SK-N-SH treated with all-trans-retinoic acid at 6 μM for 48 hours (cell line): ENCODE data around the gene UROD.

ENCODE experiments used
- ATAC-seq: fragments of 200-7000 bp; cut with Tn5 transposase; 3 replicates; pipeline ENCODE4 v1.9.1; 2020; ENCODE audit warnings: mild to moderate bottlenecking, moderate library complexity
- ARNTL ChIP-seq: fragments of 450-650 bp; formaldehyde crosslinking; IDR thresholded peaks from 2 replicates; pipeline ENCODE4 v1.5.0; 2020; ENCODE audit warnings: low read depth, mild to moderate bottlenecking, moderate library complexity, borderline replicate concordance
- CSDC2 ChIP-seq: fragments of 250-450 bp; sonication (Bioruptor Pico); IDR thresholded peaks from 2 replicates; pipeline ENCODE4 v1.5.0; 2020; ENCODE audit warnings: mild to moderate bottlenecking, moderate library complexity
- ESRRG ChIP-seq: fragments of 250-450 bp; sonication (Bioruptor Pico); IDR thresholded peaks from 2 replicates; pipeline ENCODE4 v1.6.1; 2021; ENCODE audit warnings: mild to moderate bottlenecking
- GLIS3 ChIP-seq: fragments of 250-450 bp; sonication (Bioruptor Pico); IDR thresholded peaks from 2 replicates; pipeline ENCODE4 v1.5.0; 2020; ENCODE audit warnings: mild to moderate bottlenecking, moderate library complexity
- ISL1 ChIP-seq: fragments of 250-450 bp; sonication (Bioruptor Pico); IDR thresholded peaks from 2 replicates; pipeline ENCODE4 v2.1.2; 2022; ENCODE audit warnings: mild to moderate bottlenecking, moderate library complexity
- OSR1 ChIP-seq: fragments of 250-450 bp; sonication (Bioruptor Pico); IDR thresholded peaks from 2 replicates; pipeline ENCODE4 v1.8.0; 2022; ENCODE audit warnings: moderate library complexity, mild to moderate bottlenecking, inconsistent platforms
- PPARA ChIP-seq: fragments of 250-450 bp; sonication (Bioruptor Pico); IDR thresholded peaks from 2 replicates; pipeline ENCODE4 v1.5.0; 2020; ENCODE audit warnings: mild to moderate bottlenecking, borderline replicate concordance
- RARB ChIP-seq: fragments of 250-450 bp; sonication (Bioruptor Pico); IDR thresholded peaks from 2 replicates; pipeline ENCODE4 v1.8.0; 2021; ENCODE audit warnings: mild to moderate bottlenecking, moderate library complexity
- SNAI2 ChIP-seq: fragments of 250-450 bp; sonication (Bioruptor Pico); IDR thresholded peaks from 2 replicates; pipeline ENCODE4 v1.5.0; 2020; ENCODE audit warnings: mild to moderate bottlenecking, moderate library complexity
- TCF4 ChIP-seq: fragments of 250-450 bp; sonication (Bioruptor Pico); IDR thresholded peaks from 2 replicates; pipeline ENCODE4 v1.8.0; 2021; ENCODE audit warnings: mild to moderate bottlenecking, moderate library complexity, borderline replicate concordance
- TOX ChIP-seq: fragments of 250-450 bp; sonication (Bioruptor Pico); IDR thresholded peaks from 2 replicates; pipeline ENCODE4 v1.8.0; 2021; ENCODE audit warnings: mild to moderate bottlenecking, moderate library complexity, borderline replicate concordance
- ZC3H10 ChIP-seq: fragments of 250-450 bp; sonication (Bioruptor Pico); IDR thresholded peaks from 2 replicates; pipeline ENCODE4 v1.5.1; 2021; ENCODE audit warnings: mild to moderate bottlenecking, moderate library complexity
- ZFP3 ChIP-seq: fragments of 250-450 bp; sonication (Bioruptor Pico); IDR thresholded peaks from 2 replicates; pipeline ENCODE4 v1.5.0; 2020; ENCODE audit warnings: mild to moderate bottlenecking, moderate library complexity
- ZFP30 ChIP-seq: fragments of 450-650 bp; formaldehyde crosslinking; IDR thresholded peaks from 2 replicates; pipeline ENCODE4 v1.5.0; 2022; ENCODE audit warnings: mild to moderate bottlenecking, moderate library complexity
- ZNF70 ChIP-seq: fragments of 450-650 bp; formaldehyde crosslinking; IDR thresholded peaks from 2 replicates; pipeline ENCODE4 v1.5.0; 2020; ENCODE audit warnings: mild to moderate bottlenecking, moderate library complexity
- ZNF8 ChIP-seq: fragments of 450-650 bp; formaldehyde crosslinking; IDR thresholded peaks from 2 replicates; pipeline ENCODE4 v1.5.0; 2020; ENCODE audit warnings: mild to moderate bottlenecking, moderate library complexity
- TF ChIP-seq, protein P1 (sequence below): fragments of 250-450 bp; sonication (Bioruptor Pico); IDR thresholded peaks from 2 replicates; pipeline ENCODE4 v1.5.1; 2021; ENCODE audit warnings: mild to moderate bottlenecking, moderate library complexity
- TF ChIP-seq, protein P2 (sequence below): fragments of 250-450 bp; sonication (Bioruptor Pico); IDR thresholded peaks from 2 replicates; pipeline ENCODE4 v1.5.0; 2020; ENCODE audit warnings: mild to moderate bottlenecking, moderate library complexity
- TF ChIP-seq, protein P3 (sequence below): fragments of 250-450 bp; sonication (Bioruptor Pico); IDR thresholded peaks from 2 replicates; pipeline ENCODE4 v1.5.1; 2020; ENCODE audit warnings: low read depth, mild to moderate bottlenecking, moderate library complexity

UROD gene

DNA sequence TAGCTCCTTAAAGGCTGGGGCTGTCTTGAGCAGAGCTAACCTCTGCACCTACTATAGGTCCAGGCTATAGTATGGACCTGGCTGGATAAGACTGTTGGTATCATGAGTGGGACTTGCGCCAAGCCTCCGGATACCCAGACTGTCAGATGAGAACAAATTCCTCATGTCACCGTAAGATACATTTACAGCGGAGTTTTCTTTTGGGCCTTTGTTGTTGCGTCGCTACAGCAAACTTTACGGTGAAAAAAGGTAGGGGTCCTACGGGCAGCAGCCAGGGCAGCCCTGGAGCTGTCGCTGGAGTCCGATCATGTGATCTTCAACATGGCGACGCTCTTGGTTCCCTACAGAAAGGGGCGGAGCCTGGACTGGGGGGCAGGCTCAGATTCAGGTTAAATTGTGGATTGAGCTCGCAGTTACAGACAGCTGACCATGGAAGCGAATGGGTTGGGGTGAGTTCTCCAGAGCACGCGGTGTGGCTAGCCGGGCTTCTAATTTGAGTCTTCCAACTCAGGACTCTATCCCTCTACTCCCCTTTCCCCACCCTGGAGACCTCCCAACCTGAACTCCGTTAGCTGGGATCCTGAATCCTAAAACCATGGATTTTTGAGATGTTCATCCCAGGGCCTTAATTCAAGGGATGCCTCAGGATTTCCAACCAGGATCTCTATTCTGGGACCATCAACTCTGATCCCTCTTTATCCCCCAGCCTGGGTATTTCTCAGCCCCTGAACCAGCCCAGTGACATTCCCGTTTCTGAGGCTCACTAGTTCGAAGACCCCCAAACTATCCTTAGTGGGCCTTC lies at the start of gene UROD:
UROD (plus strand) TSS at position 418 of the 802 bp plus-strand sequence; CDS start at position 430, 12 bp downstream.
- TF ChIP-seq, protein P1, sequence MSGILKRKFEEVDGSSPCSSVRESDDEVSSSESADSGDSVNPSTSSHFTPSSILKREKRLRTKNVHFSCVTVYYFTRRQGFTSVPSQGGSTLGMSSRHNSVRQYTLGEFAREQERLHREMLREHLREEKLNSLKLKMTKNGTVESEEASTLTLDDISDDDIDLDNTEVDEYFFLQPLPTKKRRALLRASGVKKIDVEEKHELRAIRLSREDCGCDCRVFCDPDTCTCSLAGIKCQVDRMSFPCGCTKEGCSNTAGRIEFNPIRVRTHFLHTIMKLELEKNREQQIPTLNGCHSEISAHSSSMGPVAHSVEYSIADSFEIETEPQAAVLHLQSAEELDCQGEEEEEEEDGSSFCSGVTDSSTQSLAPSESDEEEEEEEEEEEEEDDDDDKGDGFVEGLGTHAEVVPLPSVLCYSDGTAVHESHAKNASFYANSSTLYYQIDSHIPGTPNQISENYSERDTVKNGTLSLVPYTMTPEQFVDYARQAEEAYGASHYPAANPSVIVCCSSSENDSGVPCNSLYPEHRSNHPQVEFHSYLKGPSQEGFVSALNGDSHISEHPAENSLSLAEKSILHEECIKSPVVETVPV (CRISPR knock-in tag) = no peak
- TF ChIP-seq, protein P2, sequence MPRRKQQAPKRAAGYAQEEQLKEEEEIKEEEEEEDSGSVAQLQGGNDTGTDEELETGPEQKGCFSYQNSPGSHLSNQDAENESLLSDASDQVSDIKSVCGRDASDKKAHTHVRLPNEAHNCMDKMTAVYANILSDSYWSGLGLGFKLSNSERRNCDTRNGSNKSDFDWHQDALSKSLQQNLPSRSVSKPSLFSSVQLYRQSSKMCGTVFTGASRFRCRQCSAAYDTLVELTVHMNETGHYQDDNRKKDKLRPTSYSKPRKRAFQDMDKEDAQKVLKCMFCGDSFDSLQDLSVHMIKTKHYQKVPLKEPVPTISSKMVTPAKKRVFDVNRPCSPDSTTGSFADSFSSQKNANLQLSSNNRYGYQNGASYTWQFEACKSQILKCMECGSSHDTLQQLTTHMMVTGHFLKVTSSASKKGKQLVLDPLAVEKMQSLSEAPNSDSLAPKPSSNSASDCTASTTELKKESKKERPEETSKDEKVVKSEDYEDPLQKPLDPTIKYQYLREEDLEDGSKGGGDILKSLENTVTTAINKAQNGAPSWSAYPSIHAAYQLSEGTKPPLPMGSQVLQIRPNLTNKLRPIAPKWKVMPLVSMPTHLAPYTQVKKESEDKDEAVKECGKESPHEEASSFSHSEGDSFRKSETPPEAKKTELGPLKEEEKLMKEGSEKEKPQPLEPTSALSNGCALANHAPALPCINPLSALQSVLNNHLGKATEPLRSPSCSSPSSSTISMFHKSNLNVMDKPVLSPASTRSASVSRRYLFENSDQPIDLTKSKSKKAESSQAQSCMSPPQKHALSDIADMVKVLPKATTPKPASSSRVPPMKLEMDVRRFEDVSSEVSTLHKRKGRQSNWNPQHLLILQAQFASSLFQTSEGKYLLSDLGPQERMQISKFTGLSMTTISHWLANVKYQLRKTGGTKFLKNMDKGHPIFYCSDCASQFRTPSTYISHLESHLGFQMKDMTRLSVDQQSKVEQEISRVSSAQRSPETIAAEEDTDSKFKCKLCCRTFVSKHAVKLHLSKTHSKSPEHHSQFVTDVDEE (CRISPR knock-in tag) = no peak

DNA sequence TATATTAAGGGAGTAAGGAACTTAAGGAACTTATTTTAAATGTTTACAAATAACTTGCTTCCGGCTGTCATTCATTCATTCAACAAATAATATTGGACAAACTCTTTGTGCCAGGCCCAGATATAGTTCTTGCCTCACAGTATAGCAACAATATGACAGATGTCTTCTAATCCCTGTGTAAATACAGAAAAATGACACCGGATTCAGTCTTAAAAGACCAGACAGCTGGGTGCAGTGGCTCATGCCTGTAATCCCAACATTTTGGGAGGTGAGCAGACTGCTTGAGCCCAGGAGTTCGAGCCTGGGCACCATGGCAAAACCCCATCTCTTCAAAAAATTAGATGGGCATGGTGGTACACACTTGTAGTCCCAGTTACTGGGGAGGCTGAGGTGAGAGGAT lies 49.3 kb upstream of the UROD start:
- no peak for TF ChIP-seq TOX (CRISPR knock-in tag)
- TF ChIP-seq ARNTL = no peak
- no peak for TF ChIP-seq ZNF70 (CRISPR knock-in tag)
- TF ChIP-seq, all 23 proteins: peak for 0
- ATAC-seq = no peak

More for the DNA sequence above, at the start of gene UROD:
- ATAC-seq = peak; percentile 85

DNA sequence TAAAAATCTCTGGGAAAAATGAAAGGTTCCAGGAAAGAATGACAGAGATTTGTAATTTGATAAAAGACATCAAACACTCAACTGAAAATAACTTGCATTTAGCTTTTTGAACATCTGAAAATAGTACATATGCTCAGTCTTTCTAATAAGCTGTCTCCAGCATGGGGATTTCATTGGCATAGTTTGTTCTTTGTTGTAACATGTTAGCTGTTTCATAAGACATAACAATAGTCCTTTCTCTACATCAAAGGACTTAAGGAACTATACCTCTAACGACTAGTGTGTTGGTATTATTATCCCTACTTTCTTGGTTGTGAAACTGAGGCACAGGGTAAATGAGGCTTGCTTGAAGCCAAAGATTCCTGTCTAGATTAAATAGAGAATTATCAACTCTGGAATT lies 47.7 kb upstream of the UROD start:
- no peak for ATAC-seq
- TF ChIP-seq ZNF70 (CRISPR knock-in tag) = no peak
- no peak for TF ChIP-seq ARNTL
- no peak for TF ChIP-seq SNAI2
- TF ChIP-seq, protein P3, sequence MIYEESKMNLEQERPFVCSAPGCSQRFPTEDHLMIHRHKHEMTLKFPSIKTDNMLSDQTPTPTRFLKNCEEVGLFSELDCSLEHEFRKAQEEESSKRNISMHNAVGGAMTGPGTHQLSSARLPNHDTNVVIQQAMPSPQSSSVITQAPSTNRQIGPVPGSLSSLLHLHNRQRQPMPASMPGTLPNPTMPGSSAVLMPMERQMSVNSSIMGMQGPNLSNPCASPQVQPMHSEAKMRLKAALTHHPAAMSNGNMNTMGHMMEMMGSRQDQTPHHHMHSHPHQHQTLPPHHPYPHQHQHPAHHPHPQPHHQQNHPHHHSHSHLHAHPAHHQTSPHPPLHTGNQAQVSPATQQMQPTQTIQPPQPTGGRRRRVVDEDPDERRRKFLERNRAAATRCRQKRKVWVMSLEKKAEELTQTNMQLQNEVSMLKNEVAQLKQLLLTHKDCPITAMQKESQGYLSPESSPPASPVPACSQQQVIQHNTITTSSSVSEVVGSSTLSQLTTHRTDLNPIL (CRISPR knock-in tag) = no peak
- no peak for TF ChIP-seq TCF4
- TF ChIP-seq, protein P2 (CRISPR knock-in tag) = no peak
- no peak for TF ChIP-seq ZFP3 (CRISPR knock-in tag)
- TF ChIP-seq ZNF8 (CRISPR knock-in tag) = no peak
- TF ChIP-seq RARB (CRISPR knock-in tag) = no peak
- TF ChIP-seq PPARA (CRISPR knock-in tag) = no peak
- TF ChIP-seq CSDC2 (CRISPR knock-in tag) = no peak
- no peak for TF ChIP-seq GLIS3 (CRISPR knock-in tag)
- TF ChIP-seq ZFP30 = no peak
- no peak for TF ChIP-seq OSR1

DNA sequence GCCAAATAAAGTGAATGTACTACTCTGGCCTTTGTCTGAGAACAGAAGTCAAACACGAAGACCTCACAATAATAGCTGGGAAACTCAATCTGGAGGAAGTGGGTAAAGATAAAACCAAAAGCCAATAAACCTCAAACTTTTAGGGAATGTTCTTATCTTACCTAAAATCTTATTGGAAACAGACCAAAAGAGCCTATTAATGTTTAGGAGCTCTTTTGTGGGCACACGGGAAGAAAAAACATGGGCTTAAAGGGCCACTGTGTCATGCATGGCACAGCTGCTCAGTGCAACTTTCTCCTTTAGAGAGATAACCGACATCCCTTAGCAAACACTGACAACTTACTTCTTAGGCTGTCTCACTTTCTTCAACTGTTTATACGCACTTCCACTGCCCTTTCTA lies 41.7 kb upstream of the UROD start:
- ATAC-seq = peak; percentile 70
- no peak for TF ChIP-seq ZFP30
- TF ChIP-seq ISL1 (CRISPR knock-in tag) = 0 out of 2 replicates have a peak, but pooled peaks have one; percentile 18

DNA sequence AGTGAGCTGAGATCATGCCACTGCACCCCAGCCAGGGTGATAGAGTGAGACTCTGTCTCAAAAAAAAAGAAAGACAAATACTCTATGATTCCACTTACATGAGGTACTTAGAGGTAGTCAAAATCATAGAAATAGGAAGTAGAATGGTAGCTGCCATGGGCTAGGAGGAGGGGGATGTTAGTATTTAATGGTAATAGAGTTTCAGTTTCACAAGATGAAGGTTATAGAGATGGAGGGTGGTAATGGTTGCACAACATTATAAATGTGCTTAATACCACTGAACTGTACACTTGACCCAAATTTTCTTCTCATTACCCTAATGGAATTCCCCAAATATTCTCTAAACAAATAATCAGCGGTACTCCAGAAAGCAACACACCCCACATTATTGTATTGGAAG lies 38.4 kb upstream of the UROD start:
- ATAC-seq = no peak
- TF ChIP-seq ZFP30 (no peak), ARNTL (no peak), RARB (CRISPR knock-in tag) (no peak), TOX (CRISPR knock-in tag) (no peak), ZC3H10 (CRISPR knock-in tag) (no peak), ESRRG (CRISPR knock-in tag) (no peak)
